Measurements from ENCODE around the gene SNED1. TPM values are rescaled to one million over a fixed set of nuclear protein-coding genes. Genes with fewer than 3 reads are reported as not detected.

The SNED1 gene
- total RNA-seq, 1 experiment from 2014 or later, result 0.76 TPM

DNA sequence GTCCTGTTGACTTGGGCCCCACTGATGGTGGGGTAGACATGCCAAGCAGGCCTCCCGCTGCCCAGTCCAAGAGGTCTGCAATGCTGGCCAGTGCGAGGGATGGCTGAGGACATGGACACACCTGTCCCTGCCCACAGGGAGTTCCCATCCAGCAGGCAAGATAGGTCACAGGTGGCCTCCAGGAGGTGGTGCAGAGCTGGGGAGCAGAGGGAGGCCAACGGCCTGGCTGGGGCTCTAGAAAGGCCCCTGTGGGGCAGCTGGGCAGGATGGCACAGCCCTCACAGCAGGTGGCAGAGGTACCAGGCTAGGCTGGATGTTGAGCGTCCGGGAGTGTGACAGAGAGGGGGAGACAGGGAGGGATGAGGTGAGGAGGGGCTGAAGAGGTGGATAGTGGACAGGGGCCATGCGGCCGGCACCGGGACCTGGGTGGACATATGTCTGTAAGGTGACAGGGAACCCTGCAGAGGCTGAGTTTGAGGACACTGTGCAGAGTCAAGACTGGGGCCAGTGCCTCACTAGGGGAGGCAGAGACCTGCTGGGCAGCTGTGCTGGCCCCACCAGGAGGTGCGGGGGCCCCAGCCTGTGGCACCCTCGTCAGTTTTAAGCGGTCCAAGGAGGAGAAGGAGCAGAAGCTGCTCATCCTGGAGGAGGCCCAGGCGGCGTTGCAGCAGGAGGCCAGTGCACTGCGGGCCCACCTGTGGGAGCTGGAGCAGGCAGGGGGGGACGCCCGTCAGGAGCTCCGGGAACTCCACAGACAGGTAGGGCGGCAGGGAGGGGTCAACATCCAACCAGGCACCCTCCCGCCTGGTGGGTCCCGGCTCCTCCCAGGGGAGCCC is 34.3 kb upstream of the SNED1 start:
- intact Hi-C loops (cut with micrococcal nuclease; ENCODE audit: unreplicated experiment), result no loop called here
- DNase-seq, result no peak
- H3K9me3 Mint-ChIP-seq (ENCODE audit: low read depth, unreplicated experiment), result no peaks in the 10 kb centered on the region
- no peaks in the 10 kb centered on the region for H3K36me3 Mint-ChIP-seq (ENCODE audit: insufficient read depth, unreplicated experiment)
- peaks cover 14% of the 10 kb centered on the region for H3K27me3 Mint-ChIP-seq (ENCODE audit: unreplicated experiment)
- H3K4me3 Mint-ChIP-seq (ENCODE audit: low read depth, unreplicated experiment), result no peak overlapping the region
- TF ChIP-seq, protein P1, sequence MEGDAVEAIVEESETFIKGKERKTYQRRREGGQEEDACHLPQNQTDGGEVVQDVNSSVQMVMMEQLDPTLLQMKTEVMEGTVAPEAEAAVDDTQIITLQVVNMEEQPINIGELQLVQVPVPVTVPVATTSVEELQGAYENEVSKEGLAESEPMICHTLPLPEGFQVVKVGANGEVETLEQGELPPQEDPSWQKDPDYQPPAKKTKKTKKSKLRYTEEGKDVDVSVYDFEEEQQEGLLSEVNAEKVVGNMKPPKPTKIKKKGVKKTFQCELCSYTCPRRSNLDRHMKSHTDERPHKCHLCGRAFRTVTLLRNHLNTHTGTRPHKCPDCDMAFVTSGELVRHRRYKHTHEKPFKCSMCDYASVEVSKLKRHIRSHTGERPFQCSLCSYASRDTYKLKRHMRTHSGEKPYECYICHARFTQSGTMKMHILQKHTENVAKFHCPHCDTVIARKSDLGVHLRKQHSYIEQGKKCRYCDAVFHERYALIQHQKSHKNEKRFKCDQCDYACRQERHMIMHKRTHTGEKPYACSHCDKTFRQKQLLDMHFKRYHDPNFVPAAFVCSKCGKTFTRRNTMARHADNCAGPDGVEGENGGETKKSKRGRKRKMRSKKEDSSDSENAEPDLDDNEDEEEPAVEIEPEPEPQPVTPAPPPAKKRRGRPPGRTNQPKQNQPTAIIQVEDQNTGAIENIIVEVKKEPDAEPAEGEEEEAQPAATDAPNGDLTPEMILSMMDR (IDR thresholded peaks at IDR 0.05; ENCODE audit: unreplicated experiment), result no peak
- CTCF ChIA-PET, result no interaction called here
- BruUV-seq (replicated peaks), result no TSS peak
- no peak overlapping the region for H3K27ac Mint-ChIP-seq (ENCODE audit: unreplicated experiment)
- peaks cover 8% of the 10 kb centered on the region for H3K4me1 Mint-ChIP-seq (ENCODE audit: low read depth, unreplicated experiment)

DNA sequence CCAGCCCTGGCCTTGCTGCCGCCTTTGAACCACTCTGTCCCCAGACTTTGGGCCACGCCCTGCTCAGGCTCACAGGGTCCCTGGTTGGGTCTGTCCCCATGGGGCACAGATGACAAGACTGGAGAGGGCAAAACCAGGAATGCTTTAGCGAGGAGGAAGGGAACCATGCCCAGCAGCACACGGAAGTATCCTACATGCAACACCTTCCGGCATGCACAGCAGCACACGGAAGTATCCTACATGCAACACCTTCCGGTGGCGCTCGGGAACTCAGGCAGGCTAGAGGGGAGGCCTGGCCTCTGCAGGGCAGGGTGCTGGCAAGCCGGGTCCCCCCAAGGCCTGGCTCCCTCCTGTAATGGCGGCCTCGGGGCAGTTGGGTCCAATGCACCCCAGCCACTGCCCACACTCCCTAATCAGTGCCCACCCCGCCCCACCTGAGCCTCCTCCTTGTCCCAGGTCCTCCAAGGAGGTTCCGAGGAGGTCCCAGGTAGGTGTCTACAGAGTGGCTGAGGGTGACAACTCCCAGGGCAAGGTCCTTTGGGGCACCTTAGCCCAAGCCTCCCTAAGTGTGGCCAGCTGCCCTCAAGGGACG is 33.6 kb upstream of the SNED1 start:
- no peak overlapping the region for H3K4me3 Mint-ChIP-seq (ENCODE audit: low read depth, unreplicated experiment)
- CTCF ChIA-PET, result interaction anchor here (0.6 kb wide), 1 partner anchor 23 kb away, joined by 5 read pairs; no protein-coding TSS in a partner anchor
- no peak for DNase-seq
- intact Hi-C loops (cut with micrococcal nuclease; ENCODE audit: unreplicated experiment), result no loop called here
- peaks cover 17% of the 10 kb centered on the region for H3K27me3 Mint-ChIP-seq (ENCODE audit: unreplicated experiment)
- no peak overlapping the region for H3K27ac Mint-ChIP-seq (ENCODE audit: unreplicated experiment)
- BruUV-seq (replicated peaks), result no TSS peak
- no peaks in the 10 kb centered on the region for H3K9me3 Mint-ChIP-seq (ENCODE audit: low read depth, unreplicated experiment)
- no peaks in the 10 kb centered on the region for H3K36me3 Mint-ChIP-seq (ENCODE audit: insufficient read depth, unreplicated experiment)
- TF ChIP-seq, protein P1 (IDR thresholded peaks at IDR 0.05; ENCODE audit: unreplicated experiment), result no peak
- H3K4me1 Mint-ChIP-seq (ENCODE audit: low read depth, unreplicated experiment), result peaks cover 7% of the 10 kb centered on the region

DNA sequence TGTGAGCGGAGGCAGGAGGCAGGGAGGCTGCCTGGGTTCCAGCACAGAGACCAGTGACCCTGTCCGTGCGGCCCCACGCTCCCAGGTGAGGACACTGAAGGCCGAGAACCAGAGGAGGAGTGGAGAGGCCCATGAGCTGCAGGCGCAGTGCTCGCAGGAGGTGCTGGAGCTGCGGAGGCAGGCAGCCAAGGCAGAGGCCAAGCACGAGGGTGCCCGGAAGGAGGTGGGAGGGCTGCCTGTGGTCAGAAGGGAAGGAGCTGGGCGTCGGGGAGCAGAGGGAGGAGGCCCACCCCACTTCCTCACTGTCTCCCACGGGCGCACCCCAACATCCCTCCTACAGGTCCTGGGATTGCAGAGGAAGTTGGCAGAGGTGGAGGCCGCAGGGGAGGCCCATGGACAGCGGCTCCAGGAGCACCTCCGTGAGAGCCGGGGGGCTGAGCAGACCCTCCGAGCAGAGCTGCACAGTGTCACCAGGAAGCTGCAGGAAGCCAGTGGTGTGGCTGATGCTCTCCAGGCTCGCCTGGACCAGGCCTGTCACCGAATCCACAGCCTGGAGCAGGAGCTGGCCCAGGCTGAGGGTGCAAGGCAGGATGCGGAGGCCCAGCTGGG is 33.0 kb upstream of the SNED1 start:
- TF ChIP-seq, protein P1 (IDR thresholded peaks at IDR 0.05; ENCODE audit: unreplicated experiment), result no peak
- Mint-ChIP-seq H3K4me3 (ENCODE audit: low read depth, unreplicated experiment) (no peak overlapping the region), H3K4me1 (ENCODE audit: low read depth, unreplicated experiment) (peaks cover 1% of the 10 kb centered on the region), H3K27ac (ENCODE audit: unreplicated experiment) (no peak overlapping the region), H3K27me3 (ENCODE audit: unreplicated experiment) (peaks cover 23% of the 10 kb centered on the region), H3K36me3 (ENCODE audit: insufficient read depth, unreplicated experiment) (no peaks in the 10 kb centered on the region), H3K9me3 (ENCODE audit: low read depth, unreplicated experiment) (no peaks in the 10 kb centered on the region)
- BruUV-seq (replicated peaks), result no TSS peak
- CTCF ChIA-PET, result interaction anchor here (0.6 kb wide), 2 partner anchors 22 to 97 kb away, joined by 4 to 5 read pairs; no protein-coding TSS in a partner anchor
- intact Hi-C loops (cut with micrococcal nuclease; ENCODE audit: unreplicated experiment), result no loop called here
- DNase-seq, result no peak

DNA sequence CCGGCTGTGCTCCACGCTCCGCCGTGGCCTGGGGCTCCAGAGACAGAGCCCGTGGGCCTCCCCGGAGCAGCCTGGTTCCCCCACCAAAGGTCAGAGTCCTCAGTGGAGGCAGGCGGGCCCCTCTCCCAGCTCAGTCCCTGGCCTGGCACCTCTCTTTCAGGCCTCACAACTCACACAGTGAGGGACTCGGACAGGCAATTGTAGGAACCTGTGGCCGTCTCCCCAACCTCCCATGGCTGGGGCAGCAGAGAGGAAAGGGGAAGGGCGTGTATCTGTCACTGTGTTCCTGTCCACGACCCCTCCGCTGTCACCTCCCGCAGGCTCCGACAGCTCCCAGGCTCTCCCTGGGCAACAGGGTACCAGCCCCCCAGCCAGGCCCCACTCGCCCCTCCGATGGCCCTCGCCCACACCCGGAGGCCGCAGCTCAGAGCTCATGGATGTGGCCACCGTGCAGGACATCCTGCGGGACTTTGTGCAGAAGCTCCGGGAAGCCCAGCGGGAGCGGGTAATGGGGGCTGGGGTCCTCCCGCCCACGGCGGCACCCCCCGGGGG is 32.4 kb upstream of the SNED1 start:
- peaks cover 29% of the 10 kb centered on the region for H3K27me3 Mint-ChIP-seq (ENCODE audit: unreplicated experiment)
- no peaks in the 10 kb centered on the region for H3K36me3 Mint-ChIP-seq (ENCODE audit: insufficient read depth, unreplicated experiment)
- no peak overlapping the region for H3K4me3 Mint-ChIP-seq (ENCODE audit: low read depth, unreplicated experiment)
- DNase-seq, result no peak
- H3K27ac Mint-ChIP-seq (ENCODE audit: unreplicated experiment), result no peak overlapping the region
- no peaks in the 10 kb centered on the region for H3K9me3 Mint-ChIP-seq (ENCODE audit: low read depth, unreplicated experiment)
- CTCF ChIA-PET, result interaction anchor here (0.6 kb wide), 1 partner anchor 96 kb away, joined by 4 read pairs; no protein-coding TSS in a partner anchor
- intact Hi-C loops (cut with micrococcal nuclease; ENCODE audit: unreplicated experiment), result no loop called here
- BruUV-seq (replicated peaks), result no TSS peak
- H3K4me1 Mint-ChIP-seq (ENCODE audit: low read depth, unreplicated experiment), result no peaks in the 10 kb centered on the region
- TF ChIP-seq, protein P1 (IDR thresholded peaks at IDR 0.05; ENCODE audit: unreplicated experiment), result no peak

Measured in Calu3 (cell line).